ENCODE results near the gene CEP170B. TPM values are rescaled to one million over a fixed set of nuclear protein-coding genes. Genes with fewer than 3 reads are reported as not detected.

The CEP170B gene
- total and polyA plus RNA-seq, 2 of the 13 experiments (the other 11 are each of a cell fraction or from before 2014, with no cell fraction given), result 4.3 to 8.8 TPM

DNA sequence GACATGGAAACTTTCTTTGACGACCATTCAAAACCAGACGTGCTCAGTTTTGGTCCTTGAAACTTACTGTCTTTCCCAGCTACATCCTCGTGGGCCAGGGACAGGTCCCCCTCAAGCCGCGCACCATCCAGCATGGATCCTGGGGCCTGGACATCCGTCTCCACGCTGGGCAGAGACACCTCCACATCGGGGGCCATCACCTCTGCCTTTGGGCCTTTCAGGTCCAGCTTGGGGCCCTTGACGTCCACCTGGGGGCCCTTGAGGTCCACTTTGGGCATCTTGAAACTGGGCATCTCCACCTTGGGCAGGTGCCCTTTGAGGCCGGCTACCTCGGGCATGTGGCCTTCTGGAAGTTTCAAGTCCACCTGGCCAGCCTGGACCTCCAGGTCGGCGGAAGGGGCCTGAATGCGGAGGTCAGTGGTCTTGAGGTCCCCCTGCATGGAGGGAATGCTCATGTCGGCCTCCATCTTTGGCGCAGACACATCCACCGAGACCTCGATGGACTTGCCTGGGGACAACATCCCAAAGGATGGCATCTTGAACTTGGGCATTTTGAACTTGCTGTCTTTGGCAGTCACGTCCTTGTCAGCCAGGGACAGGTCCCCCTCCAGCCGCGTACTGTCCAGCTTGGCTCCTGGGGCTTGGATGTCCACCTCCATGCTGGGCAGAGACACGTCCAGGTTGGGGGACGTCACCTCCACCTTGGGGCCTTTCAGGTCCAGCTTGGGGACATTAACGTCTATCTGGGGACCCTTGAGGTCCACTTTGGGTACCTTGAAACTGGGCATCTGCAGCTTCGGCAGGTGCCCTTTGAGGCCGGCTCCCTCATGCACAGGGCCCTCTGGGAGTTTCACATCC, 76.7 kb downstream of the CEP170B start (continued):
- TF ChIP-seq, protein P1, sequence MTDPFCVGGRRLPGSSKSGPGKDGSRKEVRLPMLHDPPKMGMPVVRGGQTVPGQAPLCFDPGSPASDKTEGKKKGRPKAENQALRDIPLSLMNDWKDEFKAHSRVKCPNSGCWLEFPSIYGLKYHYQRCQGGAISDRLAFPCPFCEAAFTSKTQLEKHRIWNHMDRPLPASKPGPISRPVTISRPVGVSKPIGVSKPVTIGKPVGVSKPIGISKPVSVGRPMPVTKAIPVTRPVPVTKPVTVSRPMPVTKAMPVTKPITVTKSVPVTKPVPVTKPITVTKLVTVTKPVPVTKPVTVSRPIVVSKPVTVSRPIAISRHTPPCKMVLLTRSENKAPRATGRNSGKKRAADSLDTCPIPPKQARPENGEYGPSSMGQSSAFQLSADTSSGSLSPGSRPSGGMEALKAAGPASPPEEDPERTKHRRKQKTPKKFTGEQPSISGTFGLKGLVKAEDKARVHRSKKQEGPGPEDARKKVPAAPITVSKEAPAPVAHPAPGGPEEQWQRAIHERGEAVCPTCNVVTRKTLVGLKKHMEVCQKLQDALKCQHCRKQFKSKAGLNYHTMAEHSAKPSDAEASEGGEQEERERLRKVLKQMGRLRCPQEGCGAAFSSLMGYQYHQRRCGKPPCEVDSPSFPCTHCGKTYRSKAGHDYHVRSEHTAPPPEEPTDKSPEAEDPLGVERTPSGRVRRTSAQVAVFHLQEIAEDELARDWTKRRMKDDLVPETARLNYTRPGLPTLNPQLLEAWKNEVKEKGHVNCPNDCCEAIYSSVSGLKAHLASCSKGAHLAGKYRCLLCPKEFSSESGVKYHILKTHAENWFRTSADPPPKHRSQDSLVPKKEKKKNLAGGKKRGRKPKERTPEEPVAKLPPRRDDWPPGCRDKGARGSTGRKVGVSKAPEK (CRISPR knock-in tag; IDR thresholded peaks at IDR 0.05; ENCODE audit: borderline replicate concordance), result no peak
- no peak for TF ChIP-seq ZNF282 (IDR thresholded peaks at IDR 0.05; ENCODE audit: partially characterized antibody)
- no peak for TF ChIP-seq PHF5A (CRISPR knock-in tag; IDR thresholded peaks at IDR 0.05; ENCODE audit: low read depth, unreplicated experiment)
- no peak for TF ChIP-seq ZNF549 (CRISPR knock-in tag; IDR thresholded peaks at IDR 0.05)
- no peak for TF ChIP-seq ZSCAN29 (CRISPR knock-in tag; conservative IDR thresholded peaks at IDR 0.05)
- TF ChIP-seq ZNF616 (CRISPR knock-in tag; IDR thresholded peaks at IDR 0.05; ENCODE audit: low read depth), result no peak
- TF ChIP-seq SNAPC2 (CRISPR knock-in tag; IDR thresholded peaks at IDR 0.05), result no peak
- TF ChIP-seq, protein P2, sequence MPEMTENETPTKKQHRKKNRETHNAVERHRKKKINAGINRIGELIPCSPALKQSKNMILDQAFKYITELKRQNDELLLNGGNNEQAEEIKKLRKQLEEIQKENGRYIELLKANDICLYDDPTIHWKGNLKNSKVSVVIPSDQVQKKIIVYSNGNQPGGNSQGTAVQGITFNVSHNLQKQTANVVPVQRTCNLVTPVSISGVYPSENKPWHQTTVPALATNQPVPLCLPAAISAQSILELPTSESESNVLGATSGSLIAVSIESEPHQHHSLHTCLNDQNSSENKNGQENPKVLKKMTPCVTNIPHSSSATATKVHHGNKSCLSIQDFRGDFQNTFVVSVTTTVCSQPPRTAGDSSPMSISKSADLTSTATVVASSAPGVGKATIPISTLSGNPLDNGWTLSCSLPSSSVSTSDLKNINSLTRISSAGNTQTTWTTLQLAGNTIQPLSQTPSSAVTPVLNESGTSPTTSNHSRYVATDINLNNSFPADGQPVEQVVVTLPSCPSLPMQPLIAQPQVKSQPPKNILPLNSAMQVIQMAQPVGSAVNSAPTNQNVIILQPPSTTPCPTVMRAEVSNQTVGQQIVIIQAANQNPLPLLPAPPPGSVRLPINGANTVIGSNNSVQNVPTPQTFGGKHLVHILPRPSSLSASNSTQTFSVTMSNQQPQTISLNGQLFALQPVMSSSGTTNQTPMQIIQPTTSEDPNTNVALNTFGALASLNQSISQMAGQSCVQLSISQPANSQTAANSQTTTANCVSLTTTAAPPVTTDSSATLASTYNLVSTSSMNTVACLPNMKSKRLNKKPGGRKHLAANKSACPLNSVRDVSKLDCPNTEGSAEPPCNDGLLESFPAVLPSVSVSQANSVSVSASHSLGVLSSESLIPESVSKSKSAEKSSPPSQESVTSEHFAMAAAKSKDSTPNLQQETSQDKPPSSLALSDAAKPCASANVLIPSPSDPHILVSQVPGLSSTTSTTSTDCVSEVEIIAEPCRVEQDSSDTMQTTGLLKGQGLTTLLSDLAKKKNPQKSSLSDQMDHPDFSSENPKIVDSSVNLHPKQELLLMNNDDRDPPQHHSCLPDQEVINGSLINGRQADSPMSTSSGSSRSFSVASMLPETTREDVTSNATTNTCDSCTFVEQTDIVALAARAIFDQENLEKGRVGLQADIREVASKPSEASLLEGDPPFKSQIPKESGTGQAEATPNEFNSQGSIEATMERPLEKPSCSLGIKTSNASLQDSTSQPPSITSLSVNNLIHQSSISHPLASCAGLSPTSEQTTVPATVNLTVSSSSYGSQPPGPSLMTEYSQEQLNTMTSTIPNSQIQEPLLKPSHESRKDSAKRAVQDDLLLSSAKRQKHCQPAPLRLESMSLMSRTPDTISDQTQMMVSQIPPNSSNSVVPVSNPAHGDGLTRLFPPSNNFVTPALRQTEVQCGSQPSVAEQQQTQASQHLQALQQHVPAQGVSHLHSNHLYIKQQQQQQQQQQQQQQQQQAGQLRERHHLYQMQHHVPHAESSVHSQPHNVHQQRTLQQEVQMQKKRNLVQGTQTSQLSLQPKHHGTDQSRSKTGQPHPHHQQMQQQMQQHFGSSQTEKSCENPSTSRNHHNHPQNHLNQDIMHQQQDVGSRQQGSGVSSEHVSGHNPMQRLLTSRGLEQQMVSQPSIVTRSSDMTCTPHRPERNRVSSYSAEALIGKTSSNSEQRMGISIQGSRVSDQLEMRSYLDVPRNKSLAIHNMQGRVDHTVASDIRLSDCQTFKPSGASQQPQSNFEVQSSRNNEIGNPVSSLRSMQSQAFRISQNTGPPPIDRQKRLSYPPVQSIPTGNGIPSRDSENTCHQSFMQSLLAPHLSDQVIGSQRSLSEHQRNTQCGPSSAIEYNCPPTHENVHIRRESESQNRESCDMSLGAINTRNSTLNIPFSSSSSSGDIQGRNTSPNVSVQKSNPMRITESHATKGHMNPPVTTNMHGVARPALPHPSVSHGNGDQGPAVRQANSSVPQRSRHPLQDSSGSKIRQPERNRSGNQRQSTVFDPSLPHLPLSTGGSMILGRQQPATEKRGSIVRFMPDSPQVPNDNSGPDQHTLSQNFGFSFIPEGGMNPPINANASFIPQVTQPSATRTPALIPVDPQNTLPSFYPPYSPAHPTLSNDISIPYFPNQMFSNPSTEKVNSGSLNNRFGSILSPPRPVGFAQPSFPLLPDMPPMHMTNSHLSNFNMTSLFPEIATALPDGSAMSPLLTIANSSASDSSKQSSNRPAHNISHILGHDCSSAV (CRISPR knock-in tag; IDR thresholded peaks at IDR 0.05; ENCODE audit: borderline replicate concordance), result no peak
- no peak for TF ChIP-seq ZBTB7A (CRISPR knock-in tag; IDR thresholded peaks at IDR 0.05)
- TF ChIP-seq, protein P3, sequence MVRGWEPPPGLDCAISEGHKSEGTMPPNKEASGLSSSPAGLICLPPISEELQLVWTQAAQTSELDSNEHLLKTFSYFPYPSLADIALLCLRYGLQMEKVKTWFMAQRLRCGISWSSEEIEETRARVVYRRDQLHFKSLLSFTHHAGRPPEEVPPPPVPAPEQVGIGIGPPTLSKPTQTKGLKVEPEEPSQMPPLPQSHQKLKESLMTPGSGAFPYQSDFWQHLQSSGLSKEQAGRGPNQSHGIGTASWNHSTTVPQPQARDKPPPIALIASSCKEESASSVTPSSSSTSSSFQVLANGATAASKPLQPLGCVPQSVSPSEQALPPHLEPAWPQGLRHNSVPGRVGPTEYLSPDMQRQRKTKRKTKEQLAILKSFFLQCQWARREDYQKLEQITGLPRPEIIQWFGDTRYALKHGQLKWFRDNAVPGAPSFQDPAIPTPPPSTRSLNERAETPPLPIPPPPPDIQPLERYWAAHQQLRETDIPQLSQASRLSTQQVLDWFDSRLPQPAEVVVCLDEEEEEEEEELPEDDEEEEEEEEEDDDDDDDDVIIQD (CRISPR knock-in tag; IDR thresholded peaks at IDR 0.05; ENCODE audit: low read depth), result no peak
- TF ChIP-seq, protein P4, sequence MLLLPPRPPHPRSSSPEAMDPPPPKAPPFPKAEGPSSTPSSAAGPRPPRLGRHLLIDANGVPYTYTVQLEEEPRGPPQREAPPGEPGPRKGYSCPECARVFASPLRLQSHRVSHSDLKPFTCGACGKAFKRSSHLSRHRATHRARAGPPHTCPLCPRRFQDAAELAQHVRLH (CRISPR knock-in tag; IDR thresholded peaks at IDR 0.05; ENCODE audit: borderline replicate concordance, low read depth), result no peak
- TF ChIP-seq HIVEP1 (CRISPR knock-in tag; IDR thresholded peaks at IDR 0.05), result no peak
